BJ (cell line): ENCODE measurements around the gene SCAMP5. TPM values are rescaled to one million over a fixed set of nuclear protein-coding genes. Genes with fewer than 3 reads are reported as not detected.

Experiments used
- CTCF ChIA-PET: fragments of 350-600 bp; formaldehyde crosslinking; extraction: SDS; loops from one replicate; lab custom pipeline; 2021; ENCODE audit warnings: antibody characterized with exemption, inconsistent platforms; lab: Yijun Ruan, JAX
- POLR2A ChIA-PET: fragments of 300-600 bp; sonication (Branson Sonifier 250); formaldehyde crosslinking; extraction: SDS; loops from one replicate; lab custom pipeline; 2021; ENCODE audit warnings: antibody characterized with exemption; lab: Charles Lee
- DNase-seq: peaks from one replicate; pipeline ENCODE4 v3.0.0-alpha.2; 2011; ENCODE audit warnings: low read depth
- H3K27me3 ChIP-seq: 2 replicates; pipeline ENCODE4 v1.6.0; 2011; ENCODE audit warnings: low read length; ENCODE audit not compliant: control insufficient read depth, insufficient read depth
- H3K36me3 ChIP-seq: 2 replicates; pipeline ENCODE4 v1.5.1; 2011; ENCODE audit warnings: low read length; ENCODE audit not compliant: control insufficient read depth, insufficient read depth
- H3K4me3 ChIP-seq: 2 replicates; pipeline ENCODE4 v1.5.1; 2011; ENCODE audit warnings: low read depth, mild to moderate bottlenecking, control low read depth, low read length
- CTCF ChIP-seq: IDR thresholded peaks from 2 replicates; pipeline ENCODE4 v1.5.1; 2011; ENCODE audit warnings: low read depth, mild to moderate bottlenecking, control low read depth, inconsistent platforms, low read length, moderate library complexity; ENCODE audit not compliant: insufficient read depth
- polyA plus RNA-seq: library from polyadenylated mRNA; depleted of rRNA; stranded (reverse); fragments of >200 nt; gene quantifications from 2 replicates; pipeline ENCODE4 v1.2.3, GENCODE V29; 2011

SCAMP5 gene
- polyA plus RNA-seq, 1 experiment: 3.6 TPM

- no peak overlapping the region for H3K4me3 ChIP-seq
- ChIA-PET CTCF (interaction anchor here (0.7 to 1.1 kb wide), 2 partner anchors 29 to 146 kb away, joined by 3 read pairs; no protein-coding TSS in a partner anchor), POLR2A (interaction anchor here (0.6 kb wide), 1 partner anchor 107 kb away, joined by 7 read pairs; no protein-coding TSS in a partner anchor)
- H3K27me3 ChIP-seq: no peaks in the 10 kb centered on the region
- no peak for DNase-seq
- H3K36me3 ChIP-seq: no peaks in the 10 kb centered on the region
- TF ChIP-seq CTCF: no peak
These were observed 63.0 kb downstream of the SCAMP5 start for GRCh38 chr15:75058127-75058905.

- H3K27me3 ChIP-seq: no peaks in the 10 kb centered on the region
- POLR2A ChIA-PET: no interaction called here
- TF ChIP-seq CTCF: no peak
- DNase-seq: no peak
- H3K36me3 ChIP-seq: no peaks in the 10 kb centered on the region
- no peak overlapping the region for H3K4me3 ChIP-seq
- CTCF ChIA-PET: no interaction called here
These were observed 64.2 kb downstream of the SCAMP5 start for GRCh38 chr15:75059607-75060006.

DNA sequence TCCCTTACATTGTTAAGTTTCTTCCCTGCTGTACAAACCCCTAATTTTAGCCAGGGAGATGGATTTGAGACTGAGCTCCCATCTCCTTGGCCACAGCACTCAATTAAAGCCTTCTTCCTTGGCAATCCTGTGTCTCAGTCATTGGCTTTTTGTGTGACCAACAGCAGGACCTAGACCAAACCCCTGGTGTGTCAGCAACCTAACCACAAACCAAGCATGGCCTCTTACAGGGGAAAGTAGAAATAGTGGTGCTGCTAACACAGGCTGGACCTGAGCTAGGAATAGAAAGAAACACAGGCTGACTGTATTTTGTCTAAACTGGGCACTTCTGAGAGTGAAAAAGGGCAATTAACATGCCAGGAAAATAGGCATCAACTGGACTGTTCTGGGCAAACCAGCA, 65.9 kb downstream of the SCAMP5 start:
- POLR2A ChIA-PET: no interaction called here

GRCh38 chr15:75062706-75063105, 67.3 kb downstream of the SCAMP5 start:
- no peak for TF ChIP-seq CTCF

More for the DNA sequence above, 65.9 kb downstream of the SCAMP5 start:
- Histone ChIP-seq H3K27me3 (no peaks in the 10 kb centered on the region), H3K36me3 (no peaks in the 10 kb centered on the region), H3K4me3 (no peak overlapping the region)
- no peak for TF ChIP-seq CTCF
- CTCF ChIA-PET: interaction anchor here (1.8 kb wide), 1 partner anchor 18 kb away, joined by 4 read pairs; no protein-coding TSS in a partner anchor
- DNase-seq: no peak

GRCh38 chr15:75063338-75063737, 68.0 kb downstream of the SCAMP5 start:
- Histone ChIP-seq H3K27me3 (no peaks in the 10 kb centered on the region), H3K4me3 (no peak overlapping the region), H3K36me3 (no peaks in the 10 kb centered on the region)
- ChIA-PET CTCF (no interaction called here), POLR2A (no interaction called here)
- DNase-seq: no peak
- no peak for TF ChIP-seq CTCF

More at GRCh38 chr15:75062706-75063105, 67.3 kb downstream of the SCAMP5 start:
- Histone ChIP-seq H3K36me3 (no peaks in the 10 kb centered on the region), H3K4me3 (no peak overlapping the region), H3K27me3 (no peaks in the 10 kb centered on the region)
- DNase-seq: no peak
- ChIA-PET CTCF (interaction anchor here (1.2 kb wide), 1 partner anchor 141 kb away, joined by 3 read pairs; no protein-coding TSS in a partner anchor), POLR2A (no interaction called here)
